CD4-positive, alpha-beta T cell treated with Interleukin-15 for 1 hour (primary cell): Measurements from ENCODE around the gene METTL21C.

Source experiments
- DNase-seq: peaks from one replicate; pipeline ENCODE4 v3.0.0-alpha.2; 2020

The METTL21C gene

GRCh38 chr13:102694937-102695336 is at the start of gene METTL21C:
Gene METTL21C (minus strand): TSS chr13:102695044. CDS start chr13:102694498, 546 bp downstream.
- DNase-seq, result no peak

- DNase-seq, result no peak
Observed at GRCh38 chr13:102742506-102742905, 47.7 kb upstream of the METTL21C start.

GRCh38 chr13:102742101-102742500 is 47.3 kb upstream of the METTL21C start:
- no peak for DNase-seq

GRCh38 chr13:102729560-102730270 is 34.9 kb upstream of the METTL21C start:
- DNase-seq, result no peak

GRCh38 chr13:102726430-102726829 is 31.6 kb upstream of the METTL21C start:
- DNase-seq, result no peak

GRCh38 chr13:102724923-102725322 is 30.1 kb upstream of the METTL21C start:
- DNase-seq, result no peak

GRCh38 chr13:102721800-102722231 is 27.0 kb upstream of the METTL21C start:
- no peak for DNase-seq

GRCh38 chr13:102718746-102719145 is 23.9 kb upstream of the METTL21C start:
- no peak for DNase-seq

- no peak for DNase-seq
Observed at GRCh38 chr13:102715447-102715846, 20.6 kb upstream of the METTL21C start.

GRCh38 chr13:102710261-102710679 is 15.4 kb upstream of the METTL21C start:
- no peak for DNase-seq

GRCh38 chr13:102709536-102709935 is 14.7 kb upstream of the METTL21C start:
- DNase-seq, result no peak

- DNase-seq, result no peak
Observed at GRCh38 chr13:102708991-102709390, 14.1 kb upstream of the METTL21C start.

- DNase-seq, result no peak
Observed at GRCh38 chr13:102708211-102708610, 13.4 kb upstream of the METTL21C start.

- DNase-seq, result no peak
Observed at GRCh38 chr13:102707467-102707866, 12.6 kb upstream of the METTL21C start.

GRCh38 chr13:102704238-102705058 is 9.6 kb upstream of the METTL21C start:
- no peak for DNase-seq

GRCh38 chr13:102703726-102704035 is 8.8 kb upstream of the METTL21C start:
- no peak for DNase-seq

- DNase-seq, result no peak
Observed at GRCh38 chr13:102702965-102703725, 8.3 kb upstream of the METTL21C start.

GRCh38 chr13:102701331-102701730 is 6.5 kb upstream of the METTL21C start:
- DNase-seq, result no peak

GRCh38 chr13:102700088-102701031 is 5.5 kb upstream of the METTL21C start:
- no peak for DNase-seq

- no peak for DNase-seq
Observed at GRCh38 chr13:102699504-102699903, 4.7 kb upstream of the METTL21C start.

GRCh38 chr13:102698649-102698980 is 3.8 kb upstream of the METTL21C start:
- DNase-seq, result no peak

GRCh38 chr13:102697929-102698648 is 3.2 kb upstream of the METTL21C start:
- DNase-seq, result no peak
